NCI-H1048 (cell line): ENCODE data around the gene ANAPC4.

Source experiments
- DNase-seq: peaks from one replicate; lab custom pipeline; 2025; lab: John Stamatoyannopoulos, UW

ANAPC4 gene

DNA sequence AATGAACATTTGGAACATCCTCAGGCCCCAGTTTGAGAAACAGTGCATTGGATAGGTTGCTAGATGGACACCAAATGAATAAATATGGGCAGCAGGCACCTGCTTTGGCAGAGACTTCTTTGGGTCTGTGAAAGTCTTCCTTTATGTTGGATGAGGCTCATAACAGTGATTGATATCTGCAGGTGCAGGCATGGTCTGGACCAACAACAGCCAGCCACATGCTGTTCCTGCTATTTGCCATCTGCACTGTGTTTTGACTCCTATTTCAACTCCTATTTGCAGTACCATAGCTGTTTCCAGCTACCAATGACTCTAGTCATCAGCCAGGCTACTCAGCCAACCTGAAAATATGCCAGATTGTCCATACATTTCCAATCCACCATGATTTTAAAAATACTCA lies 60.9 kb downstream of the ANAPC4 start:
- no peak for DNase-seq

DNA sequence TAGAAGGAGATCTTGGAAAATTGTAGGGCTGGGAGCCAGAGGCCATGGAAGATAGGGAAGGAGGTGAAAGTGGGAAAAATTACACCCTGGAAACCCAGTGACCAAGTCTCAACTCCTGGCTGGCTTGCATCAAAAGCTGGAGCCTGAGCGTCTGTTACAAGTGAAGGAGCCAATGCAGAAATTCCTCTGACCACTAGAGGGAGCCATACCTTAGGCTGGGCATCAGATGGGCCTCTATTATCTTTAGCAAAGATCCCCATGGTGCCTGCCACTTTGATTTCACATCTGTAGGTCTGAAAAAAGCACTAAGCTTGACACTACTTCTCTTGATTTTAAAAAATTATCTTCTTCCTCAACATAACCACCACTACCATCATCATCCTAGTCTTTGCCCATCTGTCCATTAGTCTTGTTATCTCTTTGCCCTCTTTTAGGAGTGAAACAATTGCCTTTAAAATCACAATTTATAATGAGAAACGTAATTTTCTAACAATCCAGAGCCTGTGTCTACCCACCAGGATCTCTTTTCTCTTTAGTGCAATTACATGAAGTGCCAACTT lies 62.9 kb downstream of the ANAPC4 start:
- DNase-seq: peak; percentile 43

DNA sequence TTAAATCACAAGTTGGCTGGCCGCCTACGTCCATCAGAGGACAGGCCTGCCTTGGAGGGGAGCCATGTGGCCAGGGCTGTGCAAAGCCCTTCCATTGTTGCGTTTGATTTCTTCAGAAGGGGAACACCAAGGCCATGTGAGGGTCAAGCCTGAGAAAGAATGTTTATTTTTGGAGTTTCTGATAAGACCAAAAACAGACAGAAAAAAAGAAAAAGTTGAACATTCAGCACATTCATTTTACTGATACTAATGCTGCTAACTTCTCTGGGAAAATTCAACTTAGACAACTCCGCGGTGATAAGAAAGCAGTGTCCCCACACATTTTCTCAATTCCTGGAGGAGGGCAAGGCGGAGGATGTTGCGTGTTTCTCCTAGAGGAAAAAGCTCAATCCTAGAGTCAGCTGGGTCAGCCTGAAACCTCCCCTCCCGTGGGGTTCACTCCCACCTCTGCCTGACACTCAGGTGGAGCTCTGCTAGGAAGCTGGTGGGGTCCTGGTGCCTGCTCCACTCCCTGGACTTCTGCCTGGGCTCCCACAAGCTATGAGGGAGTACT lies 63.5 kb downstream of the ANAPC4 start:
- no peak for DNase-seq

DNA sequence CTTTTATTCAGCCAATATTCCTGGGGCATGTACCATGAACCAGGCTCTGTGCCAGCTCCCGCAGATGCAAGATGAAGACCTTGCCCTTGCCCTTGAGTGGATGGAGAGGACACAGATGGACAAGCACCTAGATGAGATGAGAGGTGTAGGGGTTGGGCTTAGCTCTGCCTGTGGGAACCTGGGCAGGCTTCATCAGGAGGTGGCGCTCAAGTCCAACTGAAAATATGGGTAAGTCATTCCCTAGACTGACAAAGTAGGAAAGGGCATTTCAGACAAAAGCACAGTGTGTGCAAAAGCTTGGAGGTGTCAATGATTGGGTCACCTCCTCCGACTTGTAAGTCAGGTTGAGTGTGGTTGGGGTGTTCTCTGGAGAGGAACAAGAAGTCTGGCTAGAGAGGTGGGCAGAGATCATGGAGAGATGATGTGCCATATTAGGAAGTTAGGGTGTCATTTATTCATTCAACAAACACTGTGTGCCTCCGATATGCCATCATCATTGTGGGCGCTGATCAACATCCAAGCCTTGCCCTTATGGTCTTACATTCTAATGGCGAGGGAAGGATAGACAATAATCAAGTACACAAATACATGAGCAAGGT lies 64.6 kb downstream of the ANAPC4 start:
- no peak for DNase-seq

DNA sequence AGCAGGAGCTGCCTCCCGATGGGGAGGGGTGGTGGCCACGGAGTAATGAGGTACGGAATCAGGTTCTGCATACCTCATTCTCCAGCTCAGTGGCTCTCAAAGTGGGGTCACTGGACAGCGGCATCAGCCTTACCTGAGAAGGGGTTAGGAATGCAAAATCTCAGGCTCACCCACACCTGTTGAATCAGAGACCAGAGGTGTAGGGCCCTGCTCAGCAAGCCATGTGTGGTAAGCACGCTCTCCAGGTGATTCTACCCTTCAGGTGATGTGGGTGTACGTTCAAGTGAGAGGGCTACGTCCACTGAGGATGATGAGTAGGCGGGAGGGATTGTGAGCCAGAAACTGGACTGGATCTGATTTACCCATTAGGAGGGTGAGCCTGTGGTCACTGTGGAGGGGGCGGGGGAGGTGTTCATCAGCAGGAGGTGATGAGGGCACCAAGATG lies 65.8 kb downstream of the ANAPC4 start:
- no peak for DNase-seq

DNA sequence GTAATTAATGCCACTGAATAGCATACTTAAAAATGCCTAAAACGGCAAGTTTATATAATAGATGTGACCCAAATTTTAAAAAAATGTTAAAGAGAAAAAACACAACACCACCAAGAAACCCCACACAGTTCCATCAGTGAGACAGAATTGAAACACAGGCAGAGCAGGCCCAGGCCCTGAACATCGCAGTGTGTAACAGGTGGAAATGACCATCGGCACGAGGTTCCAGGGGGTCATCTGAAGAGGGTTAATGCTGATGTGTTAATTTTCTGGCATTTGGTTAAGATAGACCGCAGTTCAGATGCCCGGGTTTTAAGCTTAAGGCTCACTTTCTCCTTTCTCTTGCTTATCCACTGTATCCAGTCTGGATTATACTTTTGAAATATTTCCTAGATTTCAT lies 66.8 kb downstream of the ANAPC4 start:
- DNase-seq: no peak

DNA sequence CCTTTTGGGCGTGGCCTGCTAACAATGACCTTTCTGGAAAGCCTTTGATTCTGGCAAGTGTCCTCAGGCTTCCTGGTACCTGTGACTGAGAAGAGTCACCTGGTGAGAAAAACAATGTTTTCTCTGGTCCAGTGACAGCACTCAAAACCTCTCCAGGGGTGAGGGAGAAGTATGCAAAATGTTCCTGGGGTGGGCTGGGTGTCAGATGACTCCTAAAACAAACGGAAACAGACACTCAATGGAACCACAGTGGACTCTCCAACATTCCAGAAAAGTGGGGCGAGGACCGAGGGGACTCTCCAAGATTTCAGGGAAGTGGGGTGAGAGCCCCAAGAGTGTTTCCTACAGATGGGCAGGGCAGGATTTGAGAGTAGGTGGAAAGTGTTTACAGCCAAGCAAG lies 69.5 kb downstream of the ANAPC4 start:
- DNase-seq: no peak

DNA sequence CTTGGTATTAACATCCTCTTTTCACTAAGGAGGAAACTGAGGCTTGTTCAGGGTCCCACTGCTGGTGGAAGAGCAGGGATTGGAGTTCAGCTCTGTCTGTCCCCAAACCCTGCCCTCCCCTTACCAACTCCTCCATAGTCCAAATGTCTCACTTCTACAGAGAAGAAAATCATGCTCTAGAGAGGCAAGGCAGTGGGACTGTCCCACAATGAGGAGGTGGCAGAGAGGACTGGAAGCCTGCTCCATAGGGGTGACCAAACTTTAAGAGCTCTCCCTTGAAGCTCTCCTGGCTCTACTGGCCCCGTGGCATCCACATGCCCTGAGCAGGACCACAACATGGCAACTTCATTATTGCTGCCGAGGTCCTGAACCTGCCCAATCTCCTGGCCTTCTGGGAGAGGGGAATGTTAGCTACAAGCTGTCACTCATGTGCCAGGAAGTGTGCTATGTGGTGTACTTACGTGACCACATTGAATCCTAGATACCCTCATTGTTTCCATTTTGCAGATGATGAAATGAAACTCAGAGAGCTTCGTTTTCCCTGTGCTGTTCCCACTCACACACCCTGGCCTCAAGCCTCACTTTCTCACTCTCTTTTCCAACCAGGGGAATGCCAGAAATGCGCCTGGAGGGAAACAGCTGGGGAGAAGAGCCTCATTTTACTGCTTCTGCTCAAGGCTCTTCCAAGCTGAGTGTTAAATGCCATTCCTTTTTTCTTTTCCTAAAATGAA lies 71.5 kb downstream of the ANAPC4 start:
- no peak for DNase-seq

DNA sequence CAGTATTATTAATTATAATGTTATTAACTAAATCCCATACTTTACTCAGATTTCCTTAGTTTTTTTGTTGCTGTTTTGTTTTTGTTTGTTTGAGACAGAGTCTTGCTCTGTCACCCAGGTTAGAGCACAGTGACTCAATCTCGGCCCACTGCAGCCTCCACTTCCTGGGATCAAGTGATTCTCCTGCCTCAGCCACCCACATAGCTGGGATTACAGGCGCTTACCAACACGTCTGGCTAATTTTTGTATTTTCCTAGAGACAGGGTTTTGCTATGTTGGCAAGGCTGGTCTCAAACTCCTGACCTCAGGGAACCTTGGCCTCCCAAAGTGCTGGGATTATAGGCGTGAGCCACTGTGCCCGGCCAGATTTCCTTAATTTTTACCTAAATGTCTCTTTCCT lies 72.2 kb downstream of the ANAPC4 start:
- DNase-seq: no peak

DNA sequence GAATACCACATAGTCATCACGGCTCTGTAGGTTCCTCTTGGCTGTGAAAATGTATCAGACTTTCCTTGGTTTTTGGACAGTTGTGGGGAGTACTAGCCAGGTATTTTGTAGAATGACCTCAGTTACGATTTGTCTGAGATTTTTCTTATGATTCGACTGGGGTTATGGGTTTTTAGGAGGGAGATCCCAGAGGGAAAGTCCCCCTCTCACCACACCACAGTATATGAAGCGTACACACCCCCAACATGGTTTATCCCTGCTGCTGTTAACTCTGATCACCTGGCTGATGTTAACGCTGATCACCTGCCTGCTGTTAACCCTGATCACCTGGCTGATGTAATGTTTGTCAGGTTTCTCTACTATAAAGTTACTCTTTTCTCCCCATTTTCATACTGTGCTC lies 72.6 kb downstream of the ANAPC4 start:
- DNase-seq: no peak

DNA sequence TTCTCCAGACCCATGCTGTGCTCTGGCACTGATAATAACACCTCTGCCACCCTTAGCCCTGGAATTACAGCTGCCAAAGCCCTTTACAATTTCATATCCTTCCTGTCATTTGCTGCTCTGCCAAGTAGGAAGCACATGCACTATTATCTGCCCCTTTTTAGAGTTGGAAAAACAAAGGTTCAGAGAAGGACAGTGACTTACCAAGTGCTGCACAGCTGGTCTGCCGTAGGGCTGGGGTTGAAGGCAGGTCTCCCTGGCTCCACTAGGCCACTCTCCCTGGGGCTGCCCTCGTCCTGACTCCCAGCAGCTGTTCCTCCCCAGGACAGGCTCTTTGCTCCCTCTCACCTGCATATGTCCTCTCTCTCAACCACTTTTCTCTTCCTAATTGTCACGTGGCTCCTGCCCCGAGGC lies 73.4 kb downstream of the ANAPC4 start:
- DNase-seq: no peak

DNA sequence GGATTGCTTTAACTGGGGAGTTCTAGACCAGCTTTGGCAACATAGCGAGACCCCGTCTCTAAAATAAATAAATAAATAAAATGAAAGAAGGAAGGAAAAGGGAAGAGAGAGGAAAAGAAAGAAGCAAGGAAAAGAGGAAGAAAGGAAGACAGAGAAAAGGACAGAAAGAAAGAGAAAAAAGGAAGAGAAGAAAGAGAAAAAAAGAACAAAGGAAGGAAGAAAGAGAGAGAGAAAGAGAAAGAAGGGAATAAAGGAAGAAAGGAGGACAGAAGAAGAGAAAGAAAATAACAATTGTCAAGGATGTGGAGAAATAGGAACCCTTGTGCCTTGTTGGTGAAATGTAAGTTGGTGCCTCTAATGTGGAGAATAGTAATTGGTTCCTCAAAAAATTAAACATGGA lies 74.6 kb downstream of the ANAPC4 start:
- no peak for DNase-seq

DNA sequence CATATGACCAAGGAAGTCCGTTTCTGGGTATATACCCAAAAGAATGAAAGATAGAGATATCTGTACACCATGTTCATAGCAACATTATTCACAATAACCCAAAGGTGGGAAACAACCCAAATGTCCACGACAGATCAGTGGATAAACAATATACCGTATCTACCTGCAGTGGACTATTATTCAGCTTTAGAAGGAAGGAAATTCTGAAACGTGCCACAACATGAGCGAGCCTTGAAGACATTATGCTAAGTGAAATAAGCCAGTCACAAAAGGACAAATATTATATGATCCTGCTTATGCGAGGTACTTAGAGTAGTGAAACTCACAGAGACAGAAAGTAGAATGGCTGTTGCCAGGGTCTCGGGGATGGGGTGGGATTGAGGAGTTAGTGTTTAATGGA lies 75.0 kb downstream of the ANAPC4 start:
- DNase-seq: no peak

DNA sequence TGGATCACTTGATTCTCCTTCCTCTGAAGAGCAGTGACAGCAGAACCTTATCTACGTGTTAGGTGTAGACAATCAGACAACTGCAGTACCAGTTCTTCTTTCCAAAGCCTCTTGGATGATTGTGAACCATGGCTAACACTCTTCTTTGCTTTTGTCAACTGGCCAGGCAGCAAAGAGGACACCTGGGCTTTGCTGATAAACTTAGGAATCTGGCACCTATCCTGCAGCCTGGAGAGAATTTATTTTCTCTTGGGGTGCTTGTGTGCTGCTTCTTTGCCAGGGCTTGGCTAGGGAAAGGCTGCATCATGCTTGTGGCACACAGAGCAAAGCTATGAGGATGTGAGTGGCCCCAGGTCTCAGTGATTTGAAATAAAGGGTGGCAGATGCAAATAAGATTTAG lies 77.4 kb downstream of the ANAPC4 start:
- no peak for DNase-seq

DNA sequence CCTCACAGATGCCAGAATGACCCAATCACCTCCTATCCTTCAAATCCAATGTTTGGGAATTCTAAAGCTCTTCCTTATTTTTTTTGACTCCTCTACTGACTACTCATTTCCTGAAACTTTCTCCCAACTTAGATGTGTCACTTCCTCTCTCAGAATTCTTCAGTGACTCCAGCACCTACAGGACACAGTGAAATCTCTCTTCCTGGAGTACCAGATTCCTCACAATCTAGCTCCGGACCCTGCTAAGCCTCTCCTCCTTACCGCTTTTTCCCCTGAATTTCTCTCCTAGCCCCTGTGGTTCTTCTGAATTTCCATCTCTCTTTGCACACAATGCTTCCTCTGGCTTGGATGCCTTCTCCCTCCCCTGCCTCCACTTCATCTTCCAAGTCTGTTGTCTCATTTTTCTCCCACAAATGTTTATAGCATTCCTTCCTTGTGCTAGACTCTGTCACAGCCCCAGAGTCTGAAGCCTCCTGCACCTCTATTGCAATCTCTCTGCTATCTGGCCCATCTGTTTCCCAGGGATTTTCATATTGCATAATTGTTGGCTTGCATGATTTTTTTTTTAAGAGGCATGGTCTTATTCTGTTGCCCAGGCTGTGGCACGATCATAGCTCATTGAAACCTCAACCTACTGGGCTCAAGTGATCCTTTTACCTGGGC lies 80.1 kb downstream of the ANAPC4 start:
- no peak for DNase-seq

DNA sequence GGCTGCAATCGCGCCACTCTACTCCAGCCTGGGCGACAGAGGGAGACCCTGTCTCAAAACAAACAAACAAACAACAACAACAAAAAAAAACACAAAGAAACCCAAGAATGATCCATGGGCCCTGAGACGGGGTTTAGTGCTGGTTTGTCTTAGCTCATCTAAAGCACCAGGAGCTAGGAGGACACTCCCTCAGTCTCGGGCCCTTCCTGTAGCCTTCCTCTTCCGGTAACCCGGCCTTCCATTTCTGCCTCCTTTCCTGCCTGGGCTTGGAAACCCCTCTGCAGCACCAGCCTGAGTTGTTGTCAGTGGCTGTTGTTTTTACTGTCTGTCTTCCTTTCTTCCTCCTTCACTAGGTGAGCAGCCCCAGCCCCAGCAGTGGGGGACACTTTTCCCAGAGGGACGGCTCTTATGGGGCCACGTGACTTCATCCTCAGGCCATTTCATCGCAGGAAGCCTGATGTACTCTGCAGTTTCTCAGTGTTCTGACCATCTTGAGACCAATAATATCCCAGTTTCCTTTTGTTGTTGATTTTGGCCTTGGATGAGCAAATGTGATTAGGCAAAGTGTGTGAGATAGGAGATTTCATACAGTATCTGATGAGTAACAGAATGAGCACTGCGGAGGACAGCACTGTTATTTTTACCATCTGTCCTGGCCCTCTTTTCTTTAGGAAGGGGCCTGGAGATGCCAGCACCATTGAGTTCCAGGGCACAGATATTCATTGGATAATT lies 90.1 kb downstream of the ANAPC4 start:
- no peak for DNase-seq

DNA sequence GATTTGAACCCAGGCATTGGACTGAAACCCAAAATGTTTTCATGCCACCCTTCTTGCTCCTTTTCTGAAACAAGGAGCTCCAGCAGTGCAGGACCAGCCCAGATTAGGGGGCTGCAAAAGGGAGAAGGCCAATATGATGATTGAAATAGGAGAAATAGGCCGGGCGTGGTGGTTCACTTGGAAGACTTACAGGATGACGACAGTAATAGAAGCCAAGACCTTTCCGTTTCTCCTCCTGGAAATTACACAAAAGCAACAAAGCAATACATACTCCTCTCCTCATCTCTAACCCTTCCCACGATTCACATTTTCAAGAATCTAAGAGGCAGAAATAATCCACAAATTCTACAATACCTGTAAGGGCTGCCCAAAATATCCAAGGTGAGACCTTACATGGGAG lies 90.8 kb downstream of the ANAPC4 start:
- DNase-seq: no peak
